Left forelimb (tissue), 1 donor: ENCODE measurements around the gene SLC35E1.

Experiments used
- DNase-seq: peaks from one replicate; pipeline ENCODE4 v3.0.0-alpha.2; 2018; ENCODE audit warnings: low spot score

Gene SLC35E1

GRCh38 chr19:16598848-16599247, 26.6 kb upstream of the SLC35E1 start:
- DNase-seq = no peak

- no peak for DNase-seq
Measured at GRCh38 chr19:16596399-16596798, 24.2 kb upstream of the SLC35E1 start.

DNA sequence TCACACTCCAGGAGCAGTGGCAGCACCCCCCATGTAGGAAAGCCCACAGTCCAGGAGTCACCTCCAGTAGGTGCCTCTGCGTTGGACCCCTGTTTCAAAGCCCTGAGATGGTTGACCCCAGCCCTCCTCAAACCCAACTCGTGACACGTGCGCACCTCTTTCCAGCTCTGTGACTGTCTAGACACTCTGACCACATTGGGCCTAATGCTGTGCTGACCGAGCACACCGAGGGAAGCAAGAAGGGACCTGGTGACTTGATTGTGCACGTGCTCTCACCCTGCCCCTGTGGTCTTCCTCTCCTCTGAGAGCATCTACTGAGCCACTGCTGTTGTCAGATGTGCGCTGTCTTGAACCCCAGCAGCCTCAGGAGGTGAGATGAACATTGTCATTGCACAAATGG, 22.9 kb upstream of the SLC35E1 start:
- no peak for DNase-seq

DNA sequence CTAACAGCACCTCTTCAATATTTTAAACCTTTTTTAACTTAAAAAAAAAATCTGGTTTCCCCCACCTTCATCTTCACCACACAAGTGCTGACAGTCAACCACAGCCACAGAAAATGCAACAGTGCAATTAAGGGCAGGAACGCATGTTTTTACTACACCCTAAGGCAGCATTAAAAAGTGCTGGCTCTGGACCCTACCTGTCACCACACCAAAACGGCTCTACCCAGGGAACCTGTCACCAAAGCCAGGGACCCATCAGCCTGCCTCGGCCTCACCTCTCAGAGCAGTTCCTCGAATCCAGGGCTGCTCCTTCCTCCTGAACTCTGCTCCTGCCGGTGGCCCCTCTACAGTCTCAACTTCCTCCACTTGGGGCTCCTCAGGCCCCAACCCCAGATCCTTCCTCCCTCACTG, 22.5 kb upstream of the SLC35E1 start:
- DNase-seq = no peak

DNA sequence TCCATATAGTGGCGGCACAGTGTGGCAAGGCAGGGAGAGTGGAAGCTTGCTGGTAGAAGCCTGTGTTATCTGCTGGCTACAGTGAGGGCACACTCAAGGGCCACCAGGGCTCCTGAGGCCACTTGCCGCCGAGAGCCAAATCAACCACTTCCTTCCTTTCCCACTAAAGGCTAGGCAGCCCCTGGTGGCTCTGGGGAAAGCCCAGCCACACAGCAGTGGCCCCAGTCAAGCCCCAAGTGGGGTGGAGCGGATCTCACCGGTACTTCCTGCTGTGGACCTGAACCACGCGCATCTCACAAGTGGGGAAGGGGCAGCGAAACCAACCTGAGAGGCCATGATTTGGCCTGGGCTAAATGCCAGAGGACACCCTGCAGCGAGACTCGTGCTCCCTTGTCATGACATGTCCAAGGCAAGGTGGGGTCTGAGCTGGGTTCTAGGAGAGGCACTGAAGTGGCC, 21.9 kb upstream of the SLC35E1 start:
- DNase-seq = no peak

DNA sequence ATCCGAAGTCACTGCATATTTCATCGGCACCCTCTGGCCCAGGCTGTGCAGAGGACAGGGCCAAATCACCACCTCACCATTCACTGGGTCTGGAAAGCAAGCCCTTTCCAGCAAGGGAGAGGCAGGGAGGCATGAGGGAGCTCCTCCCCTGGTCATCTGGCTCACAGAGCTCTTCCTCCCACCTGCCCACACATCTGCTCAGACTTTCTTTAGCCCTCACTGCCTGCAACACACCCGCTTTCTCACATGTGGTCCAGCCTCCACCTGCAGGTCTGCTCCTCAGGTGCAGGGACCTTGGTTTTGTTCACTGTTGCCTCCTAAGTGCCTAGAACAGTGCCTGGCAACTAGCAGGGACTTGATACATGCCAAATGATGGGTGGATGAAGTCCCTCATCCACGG, 21.0 kb upstream of the SLC35E1 start:
- no peak for DNase-seq

GRCh38 chr19:16591803-16592556, 19.8 kb upstream of the SLC35E1 start:
- DNase-seq = no peak

- DNase-seq = no peak
Measured at GRCh38 chr19:16590876-16591802, 18.9 kb upstream of the SLC35E1 start.

DNA sequence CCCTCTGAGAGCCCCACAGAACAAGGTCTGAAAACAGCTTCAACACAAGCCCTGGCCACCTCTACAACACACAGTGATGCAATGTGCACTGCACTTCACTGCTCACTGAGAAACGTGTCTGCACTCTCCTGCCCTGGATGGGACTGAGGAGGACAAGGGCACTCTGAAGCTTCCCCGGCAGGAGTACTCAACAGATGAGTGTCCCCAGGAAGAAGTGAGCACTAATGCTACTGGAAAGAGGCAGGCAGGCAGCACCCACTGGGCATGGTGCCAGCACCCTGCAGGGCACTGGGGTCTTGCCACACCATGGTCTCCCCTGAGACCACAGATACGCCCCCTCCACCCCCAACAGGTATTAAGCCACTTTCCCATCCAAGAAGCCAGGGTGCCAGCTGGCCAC, 17.7 kb upstream of the SLC35E1 start:
- DNase-seq = no peak

DNA sequence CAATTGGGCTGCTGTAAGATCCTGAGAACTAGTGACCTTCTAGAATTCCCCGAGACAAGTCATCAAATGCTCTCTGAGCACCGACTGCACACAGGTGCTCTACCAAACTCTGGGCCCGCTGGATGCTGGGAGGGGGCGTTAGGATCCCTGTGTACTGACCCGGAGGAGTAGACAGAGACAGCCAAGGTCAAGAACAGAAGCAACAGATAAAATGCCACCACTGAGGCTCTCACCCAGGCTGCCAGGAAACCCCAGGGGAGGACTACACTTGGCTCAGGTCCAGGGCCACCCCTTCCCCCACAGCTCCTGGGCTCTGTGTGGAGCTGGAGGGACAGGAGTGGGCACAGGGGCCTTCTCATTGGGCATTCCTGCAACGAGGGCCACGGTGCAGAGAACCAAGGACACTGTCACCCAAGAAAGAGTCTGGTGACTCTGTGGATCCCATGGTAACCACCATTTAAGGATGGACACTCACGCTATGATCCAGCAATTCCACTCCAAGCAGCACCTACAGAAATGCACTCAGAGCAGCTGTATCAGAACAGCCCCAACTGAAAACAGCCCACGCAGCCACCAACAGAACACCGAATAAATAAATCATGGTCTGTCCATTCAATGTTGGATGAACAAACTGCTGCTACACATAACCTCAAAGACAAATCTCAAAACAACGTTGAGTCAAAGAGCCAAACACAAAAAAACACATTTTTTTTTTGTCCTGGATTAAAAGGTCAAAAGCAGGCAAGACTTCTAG, 16.8 kb upstream of the SLC35E1 start:
- DNase-seq = no peak

GRCh38 chr19:16587833-16588823, 15.9 kb upstream of the SLC35E1 start:
- DNase-seq = no peak

DNA sequence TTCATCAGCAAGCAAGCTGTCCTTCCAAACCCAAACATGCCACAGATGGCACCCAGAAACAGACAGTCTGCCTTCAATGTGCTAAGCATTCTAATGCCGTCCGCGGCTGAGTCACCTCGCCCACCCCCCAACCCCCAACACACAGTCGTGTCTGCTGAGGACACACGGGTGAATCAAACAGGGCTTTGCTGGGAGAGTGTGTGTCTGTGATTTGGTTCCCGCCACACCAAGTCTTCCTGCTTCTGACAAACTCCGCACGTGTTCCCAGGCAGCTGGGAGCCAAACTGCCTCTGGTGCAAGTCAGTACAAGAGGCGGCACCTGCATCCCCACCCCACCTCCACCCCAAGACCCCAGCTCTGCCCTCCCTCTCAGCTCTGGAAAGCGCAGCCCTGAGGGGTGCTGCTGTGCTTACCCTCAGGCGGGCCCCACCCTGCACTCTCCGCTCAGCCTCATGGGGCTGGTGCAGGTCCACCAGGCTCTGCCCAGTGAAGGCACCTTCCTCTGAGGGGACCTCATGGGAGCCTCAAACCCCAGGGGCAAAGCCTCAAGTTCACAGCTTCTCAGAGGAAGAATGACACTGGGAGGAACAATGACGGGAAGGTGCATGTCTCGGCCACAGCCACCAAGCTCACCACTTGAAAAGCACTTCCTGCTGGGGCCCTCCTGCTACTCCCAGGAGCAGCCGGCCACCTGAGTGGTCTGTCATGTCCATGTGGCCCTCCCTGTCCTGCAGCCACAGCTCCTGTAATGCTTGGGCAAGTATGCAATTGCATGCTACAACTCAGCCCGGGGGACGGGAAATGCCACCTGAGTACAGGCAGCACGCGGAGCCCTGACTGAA, 15.0 kb upstream of the SLC35E1 start:
- no peak for DNase-seq

DNA sequence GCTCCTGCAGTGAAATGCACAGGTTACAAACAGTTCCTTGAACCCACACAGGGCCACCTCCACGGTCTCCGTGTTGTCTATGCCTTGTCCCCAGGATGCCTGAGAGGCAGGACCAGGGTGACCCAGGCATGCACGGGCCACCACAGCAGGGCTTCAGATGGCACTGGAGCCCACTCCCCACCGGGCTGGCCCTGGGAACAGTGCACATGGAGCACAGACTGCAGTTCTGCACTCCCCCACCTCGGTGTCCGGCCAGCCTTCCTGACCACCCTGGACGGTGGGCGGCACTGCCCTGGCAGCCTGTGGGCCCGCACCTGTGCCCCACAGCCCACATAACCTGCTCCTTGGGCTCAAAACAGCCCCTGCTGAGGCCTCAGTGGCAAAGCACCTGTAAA, 14.3 kb upstream of the SLC35E1 start:
- DNase-seq = no peak

- no peak for DNase-seq
Measured at GRCh38 chr19:16585808-16586476, 13.7 kb upstream of the SLC35E1 start.

GRCh38 chr19:16585094-16585801, 13.0 kb upstream of the SLC35E1 start:
- DNase-seq = no peak

- no peak for DNase-seq
Measured at GRCh38 chr19:16584248-16585093, 12.3 kb upstream of the SLC35E1 start.

GRCh38 chr19:16582486-16583261, 10.5 kb upstream of the SLC35E1 start:
- no peak for DNase-seq
